ENCODE results near the gene MYLK4. TPM values are rescaled to one million over a fixed set of nuclear protein-coding genes. Genes with fewer than 3 reads are reported as not detected.

MYLK4 gene
- polyA plus RNA-seq, 1 experiment: 0.21 TPM

DNA sequence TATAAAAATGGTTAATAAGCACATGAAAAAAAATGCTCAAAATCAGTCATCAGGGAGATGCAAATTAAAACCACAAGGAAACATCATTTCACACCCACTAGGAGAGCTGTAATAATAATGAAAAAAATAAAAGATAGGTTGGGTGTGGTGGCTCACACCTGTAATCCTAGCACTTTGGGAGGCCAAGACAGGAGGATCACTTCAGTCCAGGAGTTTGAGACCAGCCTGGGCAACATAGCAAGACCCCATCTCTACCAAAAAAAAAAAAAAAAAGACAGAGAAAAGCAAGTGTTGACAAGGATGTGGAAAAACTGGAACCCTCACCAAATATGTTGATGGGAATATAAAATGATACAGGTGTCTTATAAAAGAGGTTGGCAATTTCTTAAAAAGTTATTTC is 3.0 kb upstream of the MYLK4 start:
- no peaks in the 10 kb centered on the region for H3K36me3 ChIP-seq (ENCODE audit: control insufficient read depth, insufficient read depth, low read length)
- ChIA-PET POLR2A (no interaction called here), CTCF (interaction anchor here (7.8 to 9.2 kb wide), 2 partner anchors 17 to 1158 kb away, joined by 92 to 124 read pairs; no protein-coding TSS in a partner anchor)
- H3K27me3 ChIP-seq (ENCODE audit: control insufficient read depth, insufficient read depth, low read length): no peaks in the 10 kb centered on the region
- TF ChIP-seq, protein P1, sequence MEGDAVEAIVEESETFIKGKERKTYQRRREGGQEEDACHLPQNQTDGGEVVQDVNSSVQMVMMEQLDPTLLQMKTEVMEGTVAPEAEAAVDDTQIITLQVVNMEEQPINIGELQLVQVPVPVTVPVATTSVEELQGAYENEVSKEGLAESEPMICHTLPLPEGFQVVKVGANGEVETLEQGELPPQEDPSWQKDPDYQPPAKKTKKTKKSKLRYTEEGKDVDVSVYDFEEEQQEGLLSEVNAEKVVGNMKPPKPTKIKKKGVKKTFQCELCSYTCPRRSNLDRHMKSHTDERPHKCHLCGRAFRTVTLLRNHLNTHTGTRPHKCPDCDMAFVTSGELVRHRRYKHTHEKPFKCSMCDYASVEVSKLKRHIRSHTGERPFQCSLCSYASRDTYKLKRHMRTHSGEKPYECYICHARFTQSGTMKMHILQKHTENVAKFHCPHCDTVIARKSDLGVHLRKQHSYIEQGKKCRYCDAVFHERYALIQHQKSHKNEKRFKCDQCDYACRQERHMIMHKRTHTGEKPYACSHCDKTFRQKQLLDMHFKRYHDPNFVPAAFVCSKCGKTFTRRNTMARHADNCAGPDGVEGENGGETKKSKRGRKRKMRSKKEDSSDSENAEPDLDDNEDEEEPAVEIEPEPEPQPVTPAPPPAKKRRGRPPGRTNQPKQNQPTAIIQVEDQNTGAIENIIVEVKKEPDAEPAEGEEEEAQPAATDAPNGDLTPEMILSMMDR (IDR thresholded peaks at IDR 0.05; ENCODE audit: insufficient read depth, low read depth, low read length): no peak
- DNase-seq (ENCODE audit: low read depth): no peak
- H3K4me3 ChIP-seq (ENCODE audit: low read depth, low read length): no peak overlapping the region

DNA sequence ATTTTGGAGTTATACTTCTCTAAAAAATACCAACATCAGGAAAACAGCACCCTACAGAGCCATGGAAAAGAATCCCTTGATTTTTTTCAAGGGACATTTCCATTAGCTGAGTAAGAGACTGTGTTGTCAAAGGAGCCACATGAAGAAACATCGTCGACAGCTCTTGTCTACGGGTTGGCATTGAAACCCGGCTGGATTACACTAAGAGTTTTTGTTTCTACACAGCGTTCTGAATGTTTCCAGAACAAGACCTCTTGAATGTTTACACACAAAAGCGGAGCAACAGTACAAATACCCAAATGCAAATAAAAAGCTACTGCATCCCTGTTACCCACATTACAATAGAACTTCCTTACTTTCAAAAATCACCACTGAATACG is 2.4 kb upstream of the MYLK4 start:
- ChIA-PET POLR2A (no interaction called here), CTCF (interaction anchor here (7.8 to 9.2 kb wide), 2 partner anchors 16 to 1157 kb away, joined by 92 to 124 read pairs; no protein-coding TSS in a partner anchor)
- H3K36me3 ChIP-seq (ENCODE audit: control insufficient read depth, insufficient read depth, low read length): no peaks in the 10 kb centered on the region
- TF ChIP-seq, protein P1 (IDR thresholded peaks at IDR 0.05; ENCODE audit: insufficient read depth, low read depth, low read length): no peak
- no peak overlapping the region for H3K4me3 ChIP-seq (ENCODE audit: low read depth, low read length)
- H3K27me3 ChIP-seq (ENCODE audit: control insufficient read depth, insufficient read depth, low read length): no peaks in the 10 kb centered on the region
- DNase-seq (ENCODE audit: low read depth): no peak

DNA sequence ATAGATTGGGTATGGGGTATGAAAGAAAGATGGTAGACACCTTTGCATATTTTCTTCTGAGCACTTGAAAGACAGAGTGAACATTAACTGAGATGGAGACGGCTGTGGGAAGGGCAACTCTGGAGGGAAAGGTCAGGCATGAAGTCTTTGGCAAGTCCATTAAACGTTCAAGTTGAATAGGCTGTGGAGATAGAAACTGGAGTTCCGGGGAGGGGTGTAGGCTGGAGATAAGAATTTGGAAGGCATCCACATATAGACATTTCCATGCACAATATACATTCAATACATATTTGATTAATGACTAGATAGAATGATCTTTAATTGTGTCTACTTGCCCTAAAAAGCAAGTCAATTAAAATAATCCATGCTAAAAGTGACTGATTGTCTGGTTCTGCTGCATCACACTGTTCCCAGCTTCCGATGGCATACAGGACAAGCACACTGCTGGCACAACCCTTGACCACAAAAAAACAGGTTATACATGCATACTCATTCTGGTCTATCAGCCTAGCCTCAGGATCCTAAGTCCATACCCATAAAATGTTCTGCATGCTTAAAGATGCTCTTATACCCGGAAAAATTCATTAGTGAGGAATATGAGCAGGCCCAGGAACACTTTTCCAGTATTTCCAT is 1.9 kb upstream of the MYLK4 start:
- TF ChIP-seq, protein P1 (IDR thresholded peaks at IDR 0.05; ENCODE audit: insufficient read depth, low read depth, low read length): no peak
- Histone ChIP-seq H3K27me3 (ENCODE audit: control insufficient read depth, insufficient read depth, low read length) (no peaks in the 10 kb centered on the region), H3K4me3 (ENCODE audit: low read depth, low read length) (no peak overlapping the region), H3K36me3 (ENCODE audit: control insufficient read depth, insufficient read depth, low read length) (no peaks in the 10 kb centered on the region)
- POLR2A ChIA-PET: no interaction called here
- CTCF ChIA-PET: interaction anchor here (4.5 to 9.2 kb wide), 3 partner anchors 9 to 1156 kb away, joined by 81 to 124 read pairs (median 92); partner anchors contain the start of gene WRNIP1
- no peak for DNase-seq (ENCODE audit: low read depth)

DNA sequence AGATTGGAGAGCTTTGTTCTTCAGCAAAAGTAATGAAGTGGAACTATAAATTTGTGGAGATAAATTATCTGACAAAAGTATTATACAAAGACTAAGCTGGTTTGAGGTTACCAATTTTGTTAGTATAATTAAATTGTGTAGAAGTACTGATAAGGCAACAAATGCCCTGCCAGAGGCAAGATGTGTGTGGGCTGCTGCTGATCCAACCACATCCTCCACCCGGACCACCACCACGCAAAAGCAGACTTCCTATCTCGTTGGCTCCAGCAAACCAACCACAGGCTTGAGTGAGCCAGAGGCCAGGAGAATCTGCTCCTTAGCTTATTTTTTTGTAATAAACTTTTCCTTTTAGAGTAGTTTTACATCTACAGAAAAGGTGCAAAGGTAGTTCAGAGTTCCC is 1.1 kb upstream of the MYLK4 start:
- TF ChIP-seq, protein P1 (IDR thresholded peaks at IDR 0.05; ENCODE audit: insufficient read depth, low read depth, low read length): no peak
- CTCF ChIA-PET: interaction anchor here (4.5 to 9.2 kb wide), 3 partner anchors 10 to 1156 kb away, joined by 81 to 124 read pairs (median 92); partner anchors contain the start of gene WRNIP1
- POLR2A ChIA-PET: no interaction called here
- DNase-seq (ENCODE audit: low read depth): no peak
- Histone ChIP-seq H3K27me3 (ENCODE audit: control insufficient read depth, insufficient read depth, low read length) (no peaks in the 10 kb centered on the region), H3K36me3 (ENCODE audit: control insufficient read depth, insufficient read depth, low read length) (no peaks in the 10 kb centered on the region), H3K4me3 (ENCODE audit: low read depth, low read length) (no peak overlapping the region)

DNA sequence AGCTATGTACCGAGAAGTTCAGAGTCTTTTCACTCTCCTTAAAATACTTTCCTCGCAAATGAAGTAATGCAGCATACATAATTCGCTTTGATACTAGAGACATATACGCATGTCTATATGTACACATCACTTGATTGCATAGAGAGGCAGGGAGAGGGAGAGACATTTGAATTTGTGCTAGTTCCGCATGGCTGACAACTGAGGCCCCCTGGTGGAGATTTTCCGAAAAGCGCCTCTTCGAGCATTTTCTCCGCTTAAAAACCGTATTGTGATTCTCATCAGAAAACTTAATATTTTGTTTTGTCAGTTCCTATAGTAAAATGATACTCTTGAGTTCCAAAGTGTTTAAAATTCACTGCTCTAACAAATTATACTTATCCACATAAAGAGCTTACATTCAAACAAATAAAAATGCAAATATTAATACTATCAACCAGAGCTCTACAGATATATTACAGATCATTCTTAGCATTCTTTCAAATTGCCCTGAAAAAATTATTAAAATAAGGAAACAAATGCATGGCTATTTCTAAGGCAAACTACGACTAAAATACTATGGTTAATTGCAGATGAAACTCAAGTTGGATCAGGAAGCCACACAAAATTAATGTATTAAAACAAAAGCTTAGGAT is 637 bp downstream of the MYLK4 start:
- DNase-seq (ENCODE audit: low read depth): no peak
- TF ChIP-seq, protein P1 (IDR thresholded peaks at IDR 0.05; ENCODE audit: insufficient read depth, low read depth, low read length): peak; percentile 86
- ChIA-PET POLR2A (no interaction called here), CTCF (interaction anchor here (0.6 to 9.2 kb wide), 18 partner anchors 12 to 1158 kb away, joined by 3 to 124 read pairs (median 4); partner anchors contain the start of genes SERPINB1 and WRNIP1)
- Histone ChIP-seq H3K36me3 (ENCODE audit: control insufficient read depth, insufficient read depth, low read length) (no peaks in the 10 kb centered on the region), H3K27me3 (ENCODE audit: control insufficient read depth, insufficient read depth, low read length) (no peaks in the 10 kb centered on the region), H3K4me3 (ENCODE audit: low read depth, low read length) (no peak overlapping the region)
